Neural progenitor cell (in vitro differentiated cells): Measurements from ENCODE around the gene ENO4.

Source experiments
- CTCF ChIP-seq: fragments of 200-600 bp; sonication (generic); IDR thresholded peaks from 2 replicates; pipeline ENCODE4 v1.5.1; 2017; ENCODE audit warnings: antibody characterized with exemption, mild to moderate bottlenecking
- EZH2 ChIP-seq: fragments of 200-600 bp; sonication (generic); IDR thresholded peaks from 2 replicates; pipeline ENCODE4 v1.6.1; 2017; ENCODE audit warnings: antibody characterized with exemption, mild to moderate bottlenecking, moderate library complexity
- EZH2phosphoT487 ChIP-seq: fragments of 200-600 bp; sonication (generic); IDR thresholded peaks from 2 replicates; pipeline ENCODE4 v1.6.1; 2017; ENCODE audit warnings: antibody characterized with exemption

DNA sequence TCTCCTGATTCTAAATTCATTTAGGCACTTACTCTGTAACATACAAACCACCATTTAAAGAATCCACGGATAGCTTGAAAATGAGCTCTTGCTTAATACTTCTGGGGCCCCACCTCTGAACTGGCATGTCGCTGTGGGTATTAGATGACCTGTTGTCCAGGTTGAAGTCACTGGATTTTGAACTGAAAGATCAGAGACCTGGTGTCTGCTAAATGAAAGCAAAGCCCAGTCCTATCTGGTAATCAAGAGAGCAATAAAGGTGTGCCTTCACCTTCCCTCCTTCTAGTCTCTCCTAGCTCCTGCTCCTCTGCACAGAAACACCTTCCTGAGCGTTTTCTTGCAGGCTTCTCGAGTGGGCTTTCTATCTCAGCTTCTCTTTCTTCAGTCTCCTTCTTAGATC lies 4.4 kb downstream of the ENO4 start:
- TF ChIP-seq EZH2 (no peak), CTCF (no peak), EZH2phosphoT487 (no peak)
